MCF 10A (cell line): ENCODE measurements around the gene DYNLT1. TPM values are rescaled to one million over a fixed set of nuclear protein-coding genes. Genes with fewer than 3 reads are reported as not detected.

Source experiments
- BruUV-seq: library from RNA; stranded (reverse); fragments of 400-500 nt; replicated peaks from 2 replicates; lab custom pipeline; 2021; lab: Mats Ljungman, UMichigan
- CTCF ChIA-PET: fragments of 300-600 bp; sonication (Branson Sonifier 250); formaldehyde crosslinking; extraction: SDS; loops from one replicate; lab custom pipeline; 2021; ENCODE audit warnings: antibody characterized with exemption, inconsistent platforms; lab: Yijun Ruan, JAX
- POLR2A ChIA-PET: fragments of 300-600, 350-650 bp; sonication (Branson Sonifier 250); formaldehyde crosslinking; extraction: SDS; loops from one replicate; lab custom pipeline; 2020; ENCODE audit warnings: antibody characterized with exemption, inconsistent platforms; lab: Yijun Ruan, JAX
- DNase-seq: peaks from one replicate; pipeline ENCODE4 v3.0.0-alpha.2; 2018; ENCODE audit not compliant: unreplicated experiment
- H3K27ac Mint-ChIP-seq: one replicate; pipeline ENCODE4 v1.8.0; 2022; ENCODE audit warnings: mild to moderate bottlenecking, low read depth, mixed read lengths; ENCODE audit not compliant: unreplicated experiment
- H3K27me3 Mint-ChIP-seq: one replicate; pipeline ENCODE4 v1.8.0; 2022; ENCODE audit warnings: mixed read lengths; ENCODE audit not compliant: insufficient read depth, unreplicated experiment
- H3K36me3 Mint-ChIP-seq: one replicate; pipeline ENCODE4 v1.8.0; 2022; ENCODE audit warnings: mild to moderate bottlenecking, moderate library complexity, mixed read lengths; ENCODE audit not compliant: insufficient read depth, unreplicated experiment
- H3K4me1 Mint-ChIP-seq: one replicate; pipeline ENCODE4 v1.8.0; 2022; ENCODE audit warnings: mixed read lengths; ENCODE audit not compliant: insufficient read depth, unreplicated experiment
- H3K4me3 Mint-ChIP-seq: one replicate; pipeline ENCODE4 v1.8.0; 2022; ENCODE audit warnings: mild to moderate bottlenecking, moderate library complexity, mixed read lengths; ENCODE audit not compliant: unreplicated experiment
- H3K9me3 Mint-ChIP-seq: one replicate; pipeline ENCODE4 v1.8.0; 2022; ENCODE audit warnings: mixed read lengths; ENCODE audit not compliant: unreplicated experiment
- intact Hi-C: fragments of 100-400 bp; cut with micrococcal nuclease; formaldehyde crosslinking; loops from 2 replicates; pipeline ENCODE4 v1.14.1; 2022
- total RNA-seq: library from RNA; stranded (reverse); gene quantifications from 2 replicates; pipeline ENCODE4 v1.2.3, GENCODE V29; 2022
- TF ChIP-seq, protein P1 (sequence below): fragments of 200-600 bp; IDR thresholded peaks from one replicate; pipeline ENCODE4 v1.8.0; 2022; ENCODE audit warnings: antibody characterized with exemption, mild to moderate bottlenecking; ENCODE audit not compliant: unreplicated experiment

DYNLT1 gene
- total RNA-seq, 1 experiment from 2014 or later: 122 TPM

DNA sequence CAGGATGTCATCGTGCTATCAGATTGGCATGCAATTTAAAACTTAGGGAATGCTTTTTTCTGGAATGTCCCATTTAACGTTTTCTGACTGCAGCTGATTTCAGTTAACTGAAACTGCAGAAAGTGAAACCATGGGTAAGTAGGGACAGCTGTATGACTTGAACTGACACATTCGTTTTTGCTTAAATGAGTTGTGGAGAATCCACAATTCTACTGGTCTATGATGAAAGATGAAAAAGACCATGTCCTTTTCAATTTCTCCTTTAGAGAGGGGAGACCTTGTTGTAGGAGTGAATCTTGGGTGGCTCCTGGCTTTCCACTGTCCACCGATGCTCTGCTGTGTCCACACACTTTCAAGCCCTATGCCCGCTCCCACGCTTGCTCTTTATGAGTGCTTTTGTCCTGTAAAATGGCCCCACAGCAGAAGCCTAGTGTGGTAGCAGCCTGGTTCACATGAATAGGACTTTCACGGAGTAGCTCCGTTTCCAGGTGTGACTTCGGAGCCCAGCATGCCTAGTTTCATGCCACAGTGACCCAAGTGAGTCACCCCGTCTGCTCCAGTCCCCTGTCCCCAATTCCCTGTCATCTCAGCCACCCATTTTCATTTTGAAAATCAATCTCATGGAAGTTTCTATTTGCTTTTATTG is 21.9 kb downstream of the DYNLT1 start:
- TF ChIP-seq, protein P1, sequence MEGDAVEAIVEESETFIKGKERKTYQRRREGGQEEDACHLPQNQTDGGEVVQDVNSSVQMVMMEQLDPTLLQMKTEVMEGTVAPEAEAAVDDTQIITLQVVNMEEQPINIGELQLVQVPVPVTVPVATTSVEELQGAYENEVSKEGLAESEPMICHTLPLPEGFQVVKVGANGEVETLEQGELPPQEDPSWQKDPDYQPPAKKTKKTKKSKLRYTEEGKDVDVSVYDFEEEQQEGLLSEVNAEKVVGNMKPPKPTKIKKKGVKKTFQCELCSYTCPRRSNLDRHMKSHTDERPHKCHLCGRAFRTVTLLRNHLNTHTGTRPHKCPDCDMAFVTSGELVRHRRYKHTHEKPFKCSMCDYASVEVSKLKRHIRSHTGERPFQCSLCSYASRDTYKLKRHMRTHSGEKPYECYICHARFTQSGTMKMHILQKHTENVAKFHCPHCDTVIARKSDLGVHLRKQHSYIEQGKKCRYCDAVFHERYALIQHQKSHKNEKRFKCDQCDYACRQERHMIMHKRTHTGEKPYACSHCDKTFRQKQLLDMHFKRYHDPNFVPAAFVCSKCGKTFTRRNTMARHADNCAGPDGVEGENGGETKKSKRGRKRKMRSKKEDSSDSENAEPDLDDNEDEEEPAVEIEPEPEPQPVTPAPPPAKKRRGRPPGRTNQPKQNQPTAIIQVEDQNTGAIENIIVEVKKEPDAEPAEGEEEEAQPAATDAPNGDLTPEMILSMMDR: no peak
- no TSS peak for BruUV-seq
- CTCF ChIA-PET: interaction anchor here (1.0 to 1.8 kb wide), 2 partner anchors 16 to 17 kb away, joined by 3 read pairs; no protein-coding TSS in a partner anchor
- no peak for DNase-seq
- Mint-ChIP-seq H3K36me3 (peaks cover 53% of the 10 kb centered on the region), H3K27ac (no peak overlapping the region), H3K9me3 (no peaks in the 10 kb centered on the region), H3K4me1 (no peaks in the 10 kb centered on the region), H3K4me3 (no peak overlapping the region), H3K27me3 (no peaks in the 10 kb centered on the region)
- intact Hi-C loops: no loop called here
- POLR2A ChIA-PET: interaction anchor here (0.5 to 0.8 kb wide), 2 partner anchors 21 to 116 kb away, joined by 3 to 5 read pairs; no protein-coding TSS in a partner anchor

DNA sequence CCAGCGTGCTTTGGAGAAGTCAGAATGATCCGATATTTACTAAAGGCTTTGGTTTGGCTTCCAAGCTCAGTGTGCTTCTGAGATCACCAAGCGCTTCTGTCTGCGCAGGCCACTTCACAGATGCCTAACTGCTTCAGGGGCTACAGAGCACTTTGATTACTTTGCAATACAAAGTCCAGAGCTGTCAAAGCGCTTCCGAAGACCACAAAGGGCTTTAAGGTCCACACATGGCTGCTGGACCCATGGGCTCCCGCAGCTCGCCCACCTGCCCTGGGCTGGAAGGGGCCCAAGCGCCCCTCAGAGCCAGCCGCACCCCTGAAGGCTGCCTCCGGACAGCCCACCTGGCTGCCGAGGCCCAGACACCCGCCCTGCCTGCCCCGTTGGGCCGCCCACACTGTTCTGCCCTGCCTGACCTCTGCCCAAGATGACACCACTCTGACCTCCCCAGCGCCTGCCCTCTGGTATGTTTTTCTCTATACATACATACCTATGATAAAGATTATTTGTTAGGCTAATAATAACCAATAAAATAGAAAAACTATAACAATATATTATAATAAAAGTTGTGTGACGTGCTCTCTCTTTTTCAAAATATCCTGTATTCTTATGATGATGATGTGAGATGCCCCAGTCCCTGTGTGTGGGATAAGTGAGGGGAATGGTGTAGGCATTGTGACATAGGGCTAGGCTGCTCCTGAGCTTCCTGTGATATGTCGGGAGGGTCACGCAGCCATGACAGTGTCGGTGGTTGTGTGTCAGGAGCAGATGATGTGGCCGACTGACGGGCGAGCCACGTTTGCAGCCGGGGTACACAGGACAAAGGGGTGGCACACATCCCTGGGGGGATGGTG is 22.6 kb downstream of the DYNLT1 start:
- DNase-seq: no peak
- Mint-ChIP-seq H3K9me3 (no peaks in the 10 kb centered on the region), H3K4me1 (no peaks in the 10 kb centered on the region), H3K36me3 (peaks cover 53% of the 10 kb centered on the region), H3K27me3 (no peaks in the 10 kb centered on the region), H3K4me3 (no peak overlapping the region), H3K27ac (no peak overlapping the region)
- intact Hi-C loops: no loop called here
- no TSS peak for BruUV-seq
- ChIA-PET POLR2A (interaction anchor here (0.5 to 0.8 kb wide), 2 partner anchors 22 to 116 kb away, joined by 3 to 5 read pairs; no protein-coding TSS in a partner anchor), CTCF (interaction anchor here (0.6 to 1.7 kb wide), 3 partner anchors 16 to 76 kb away, joined by 3 to 4 read pairs (median 3); no protein-coding TSS in a partner anchor)
- TF ChIP-seq, protein P1: no peak

DNA sequence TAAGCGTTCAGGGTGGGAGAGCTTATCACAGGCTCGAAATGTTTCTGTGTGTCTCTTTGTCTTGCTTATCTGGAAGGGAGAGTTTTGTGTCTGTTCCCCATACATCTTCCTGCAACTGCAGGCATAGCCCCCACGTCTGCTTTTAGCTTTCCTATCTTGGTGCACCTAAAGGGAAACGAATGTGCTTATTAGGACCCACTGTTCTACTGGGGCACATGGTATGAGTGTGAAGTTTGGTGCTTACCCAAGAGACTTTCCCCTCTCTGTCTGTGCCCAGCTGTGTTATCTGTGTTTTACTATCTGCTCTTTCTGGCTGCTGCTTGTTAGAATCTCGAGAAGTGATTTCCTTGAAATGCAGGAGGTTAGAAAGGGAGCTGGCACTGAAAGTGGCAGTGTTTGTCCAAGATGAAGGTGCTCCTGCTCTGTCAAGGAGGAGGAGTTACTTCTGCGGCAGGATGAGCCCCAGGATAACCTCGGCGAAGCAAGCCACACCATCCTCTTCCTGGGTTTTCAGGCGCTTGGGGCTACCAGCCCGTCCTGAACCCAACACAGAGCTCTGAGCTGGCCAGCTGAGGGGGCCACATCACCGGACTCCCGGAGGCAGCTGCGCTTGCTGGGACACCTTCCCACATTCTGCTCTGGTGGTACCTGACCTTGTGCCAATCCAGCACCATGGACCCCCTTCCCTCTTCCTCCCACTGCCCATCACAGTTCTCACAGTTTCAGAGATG is 23.4 kb downstream of the DYNLT1 start:
- no TSS peak for BruUV-seq
- ChIA-PET POLR2A (interaction anchor here (0.7 kb wide), 1 partner anchor 10 kb away, joined by 3 read pairs; no protein-coding TSS in a partner anchor), CTCF (interaction anchor here (0.6 to 1.7 kb wide), 3 partner anchors 29 to 76 kb away, joined by 3 to 4 read pairs (median 4); no protein-coding TSS in a partner anchor)
- Mint-ChIP-seq H3K27me3 (no peaks in the 10 kb centered on the region), H3K4me3 (no peak overlapping the region), H3K27ac (no peak overlapping the region), H3K36me3 (peaks cover 53% of the 10 kb centered on the region), H3K4me1 (no peaks in the 10 kb centered on the region), H3K9me3 (no peaks in the 10 kb centered on the region)
- no peak for DNase-seq
- TF ChIP-seq, protein P1: no peak
- intact Hi-C loops: no loop called here
